ENCODE measurements around the gene CYP1A2. TPM values are rescaled to one million over a fixed set of nuclear protein-coding genes. Genes with fewer than 3 reads are reported as not detected.

The CYP1A2 gene
- total and polyA plus RNA-seq, 2 of the 13 experiments (the other 11 are each of a cell fraction or from before 2014, with no cell fraction given), result 0.07 TPM; not detected in 1

GRCh38 chr15:74781431-74782258 is 33.0 kb downstream of the CYP1A2 start, which contains the start of gene CSK (continued):
- TF ChIP-seq, protein P1, sequence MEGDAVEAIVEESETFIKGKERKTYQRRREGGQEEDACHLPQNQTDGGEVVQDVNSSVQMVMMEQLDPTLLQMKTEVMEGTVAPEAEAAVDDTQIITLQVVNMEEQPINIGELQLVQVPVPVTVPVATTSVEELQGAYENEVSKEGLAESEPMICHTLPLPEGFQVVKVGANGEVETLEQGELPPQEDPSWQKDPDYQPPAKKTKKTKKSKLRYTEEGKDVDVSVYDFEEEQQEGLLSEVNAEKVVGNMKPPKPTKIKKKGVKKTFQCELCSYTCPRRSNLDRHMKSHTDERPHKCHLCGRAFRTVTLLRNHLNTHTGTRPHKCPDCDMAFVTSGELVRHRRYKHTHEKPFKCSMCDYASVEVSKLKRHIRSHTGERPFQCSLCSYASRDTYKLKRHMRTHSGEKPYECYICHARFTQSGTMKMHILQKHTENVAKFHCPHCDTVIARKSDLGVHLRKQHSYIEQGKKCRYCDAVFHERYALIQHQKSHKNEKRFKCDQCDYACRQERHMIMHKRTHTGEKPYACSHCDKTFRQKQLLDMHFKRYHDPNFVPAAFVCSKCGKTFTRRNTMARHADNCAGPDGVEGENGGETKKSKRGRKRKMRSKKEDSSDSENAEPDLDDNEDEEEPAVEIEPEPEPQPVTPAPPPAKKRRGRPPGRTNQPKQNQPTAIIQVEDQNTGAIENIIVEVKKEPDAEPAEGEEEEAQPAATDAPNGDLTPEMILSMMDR (CRISPR knock-in tag; IDR thresholded peaks at IDR 0.05), result peak; percentile 57
- TF ChIP-seq, protein P2, sequence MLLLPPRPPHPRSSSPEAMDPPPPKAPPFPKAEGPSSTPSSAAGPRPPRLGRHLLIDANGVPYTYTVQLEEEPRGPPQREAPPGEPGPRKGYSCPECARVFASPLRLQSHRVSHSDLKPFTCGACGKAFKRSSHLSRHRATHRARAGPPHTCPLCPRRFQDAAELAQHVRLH (CRISPR knock-in tag; IDR thresholded peaks at IDR 0.05; ENCODE audit: borderline replicate concordance, low read depth), result no peak
- TF ChIP-seq BHLHE40 (IDR thresholded peaks at IDR 0.05; ENCODE audit: low read length) (peak; percentile 13; the same call in 1 of the 2 replicates), ZNF24 (IDR thresholded peaks at IDR 0.05) (peak; percentile 93), POLR2A (IDR thresholded peaks at IDR 0.05; ENCODE audit: insufficient read depth in 1 of 2, low read depth in 2 of 2, low read length in 2 of 2) (peak in 1 of 2 experiments; percentile 62; a peak in 2 of 4 replicates), ZNF605 (CRISPR knock-in tag; IDR thresholded peaks at IDR 0.05) (0 out of 2 replicates have a peak, but pooled peaks have one; percentile 24), DMTF1 (CRISPR knock-in tag; IDR thresholded peaks at IDR 0.05) (no peak), ATF7-NPFF (CRISPR knock-in tag; IDR thresholded peaks at IDR 0.05; ENCODE audit: low read depth) (peak; percentile 46; the same call in 1 of the 2 replicates), ZNF263 (CRISPR knock-in tag; IDR thresholded peaks at IDR 0.05) (peak; percentile 41; the same call in 1 of the 2 replicates), TMF1 (CRISPR knock-in tag; IDR thresholded peaks at IDR 0.05; ENCODE audit: low read depth) (peak; percentile 57; the same call in 1 of the 2 replicates), ZNF460 (CRISPR knock-in tag; IDR thresholded peaks at IDR 0.05; ENCODE audit: borderline replicate concordance) (no peak), BORCS8-MEF2B (CRISPR knock-in tag; IDR thresholded peaks at IDR 0.05) (0 out of 2 replicates have a peak, but pooled peaks have one; percentile 19)
- TF ChIP-seq, protein P3, sequence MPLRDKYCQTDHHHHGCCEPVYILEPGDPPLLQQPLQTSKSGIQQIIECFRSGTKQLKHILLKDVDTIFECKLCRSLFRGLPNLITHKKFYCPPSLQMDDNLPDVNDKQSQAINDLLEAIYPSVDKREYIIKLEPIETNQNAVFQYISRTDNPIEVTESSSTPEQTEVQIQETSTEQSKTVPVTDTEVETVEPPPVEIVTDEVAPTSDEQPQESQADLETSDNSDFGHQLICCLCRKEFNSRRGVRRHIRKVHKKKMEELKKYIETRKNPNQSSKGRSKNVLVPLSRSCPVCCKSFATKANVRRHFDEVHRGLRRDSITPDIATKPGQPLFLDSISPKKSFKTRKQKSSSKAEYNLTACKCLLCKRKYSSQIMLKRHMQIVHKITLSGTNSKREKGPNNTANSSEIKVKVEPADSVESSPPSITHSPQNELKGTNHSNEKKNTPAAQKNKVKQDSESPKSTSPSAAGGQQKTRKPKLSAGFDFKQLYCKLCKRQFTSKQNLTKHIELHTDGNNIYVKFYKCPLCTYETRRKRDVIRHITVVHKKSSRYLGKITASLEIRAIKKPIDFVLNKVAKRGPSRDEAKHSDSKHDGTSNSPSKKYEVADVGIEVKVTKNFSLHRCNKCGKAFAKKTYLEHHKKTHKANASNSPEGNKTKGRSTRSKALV (CRISPR knock-in tag; IDR thresholded peaks at IDR 0.05), result no peak
- TF ChIP-seq, protein P4, sequence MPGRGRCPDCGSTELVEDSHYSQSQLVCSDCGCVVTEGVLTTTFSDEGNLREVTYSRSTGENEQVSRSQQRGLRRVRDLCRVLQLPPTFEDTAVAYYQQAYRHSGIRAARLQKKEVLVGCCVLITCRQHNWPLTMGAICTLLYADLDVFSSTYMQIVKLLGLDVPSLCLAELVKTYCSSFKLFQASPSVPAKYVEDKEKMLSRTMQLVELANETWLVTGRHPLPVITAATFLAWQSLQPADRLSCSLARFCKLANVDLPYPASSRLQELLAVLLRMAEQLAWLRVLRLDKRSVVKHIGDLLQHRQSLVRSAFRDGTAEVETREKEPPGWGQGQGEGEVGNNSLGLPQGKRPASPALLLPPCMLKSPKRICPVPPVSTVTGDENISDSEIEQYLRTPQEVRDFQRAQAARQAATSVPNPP (CRISPR knock-in tag; IDR thresholded peaks at IDR 0.05), result no peak
